Esophagus muscularis mucosa (tissue), 4 donors: Measurements from ENCODE around the gene PEX11G.

Experiments
- EP300 ChIP-seq: sonication (generic); formaldehyde crosslinking; IDR thresholded peaks from one replicate; pipeline ENCODE4 v1.6.1; 2017; ENCODE audit warnings: antibody characterized with exemption
- POLR2A ChIP-seq: fragments of 450-650 bp; IDR thresholded peaks from one replicate; pipeline ENCODE4 v1.6.1; 2017; ENCODE audit warnings: antibody characterized with exemption, moderate library complexity, mild to moderate bottlenecking, low read depth
- TF ChIP-seq, protein P1 (sequence below), 3 experiments: fragments of 200-600 bp in 2 of 3; fragments of 450-650 bp in 1 of 3; sonication (generic) in 2 of 3; IDR thresholded peaks; one replicate each; pipeline ENCODE4 v1.5.1; 2017 to 2019; ENCODE audit warnings: antibody characterized with exemption in 3 of 3, mild to moderate bottlenecking in 2 of 3, moderate library complexity in 1 of 3

DNA sequence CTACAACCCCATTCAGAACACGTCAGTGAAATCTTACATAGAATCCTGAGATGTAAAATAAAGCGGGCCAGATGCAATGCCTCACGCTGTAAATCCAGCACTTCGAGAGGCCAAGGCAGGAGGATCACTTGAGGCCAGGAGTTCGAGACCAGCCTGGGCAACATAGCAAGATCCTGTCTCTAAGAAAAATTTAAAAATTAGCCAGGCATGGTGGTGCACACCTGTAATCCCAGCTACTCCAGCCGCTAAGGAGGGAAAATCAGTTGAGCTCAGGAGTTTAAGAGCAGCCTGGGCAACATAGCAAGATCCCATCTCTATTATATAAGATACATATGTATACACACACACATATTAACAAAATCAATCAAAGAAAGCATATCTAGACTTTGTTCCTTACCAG is 41.2 kb downstream of the PEX11G start:
- TF ChIP-seq POLR2A (no peak), EP300 (no peak)
- TF ChIP-seq, protein P1, sequence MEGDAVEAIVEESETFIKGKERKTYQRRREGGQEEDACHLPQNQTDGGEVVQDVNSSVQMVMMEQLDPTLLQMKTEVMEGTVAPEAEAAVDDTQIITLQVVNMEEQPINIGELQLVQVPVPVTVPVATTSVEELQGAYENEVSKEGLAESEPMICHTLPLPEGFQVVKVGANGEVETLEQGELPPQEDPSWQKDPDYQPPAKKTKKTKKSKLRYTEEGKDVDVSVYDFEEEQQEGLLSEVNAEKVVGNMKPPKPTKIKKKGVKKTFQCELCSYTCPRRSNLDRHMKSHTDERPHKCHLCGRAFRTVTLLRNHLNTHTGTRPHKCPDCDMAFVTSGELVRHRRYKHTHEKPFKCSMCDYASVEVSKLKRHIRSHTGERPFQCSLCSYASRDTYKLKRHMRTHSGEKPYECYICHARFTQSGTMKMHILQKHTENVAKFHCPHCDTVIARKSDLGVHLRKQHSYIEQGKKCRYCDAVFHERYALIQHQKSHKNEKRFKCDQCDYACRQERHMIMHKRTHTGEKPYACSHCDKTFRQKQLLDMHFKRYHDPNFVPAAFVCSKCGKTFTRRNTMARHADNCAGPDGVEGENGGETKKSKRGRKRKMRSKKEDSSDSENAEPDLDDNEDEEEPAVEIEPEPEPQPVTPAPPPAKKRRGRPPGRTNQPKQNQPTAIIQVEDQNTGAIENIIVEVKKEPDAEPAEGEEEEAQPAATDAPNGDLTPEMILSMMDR (IDR thresholded peaks at IDR 0.05): no peak
